Naive thymus-derived CD8-positive, alpha-beta T cell (primary cell): ENCODE results near the gene AFF4. TPM values are rescaled to one million over a fixed set of nuclear protein-coding genes. Genes with fewer than 3 reads are reported as not detected.
"Not testable (repeated sequence)": the region's sequence is repeated elsewhere in the genome, so short reads cannot be mapped to it uniquely, and the experiment has no call there.

Experiments
- ATAC-seq, 2 donors: fragments of 150-1000 bp; cut with Tn5 transposase in 1 of 2; sonication (Bioruptor Pico), chemical (Tn5 transposase) in 1 of 2; 1 replicate in 1 of 2; 2 replicates in 1 of 2; pipeline ENCODE4 v1.10.0; 2021; ENCODE audit warnings: mild to moderate bottlenecking in 2 of 2, moderate library complexity in 2 of 2
- POLR2A ChIA-PET: fragments of 350-600 bp; sonication (Branson Sonifier 250); formaldehyde crosslinking; loops from one replicate; lab custom pipeline; 2021; ENCODE audit warnings: antibody characterized with exemption; lab: Charles Lee
- DNase-seq, 10 donors: peaks; one replicate each; pipeline versions ENCODE4 v3.0.0 to v3.0.0-alpha.2; 2020 to 2022
- H3K27ac Mint-ChIP-seq, 10 donors: one replicate each; pipeline ENCODE4 v1.8.0; 2020 to 2022; ENCODE audit warnings: mild to moderate bottlenecking in 10 of 10, mixed read lengths in 10 of 10, moderate library complexity in 4 of 10, inconsistent platforms in 1 of 10
- H3K27me3 Mint-ChIP-seq, 5 donors: one replicate each; pipeline ENCODE4 v1.8.0; 2021 to 2022; ENCODE audit warnings: mixed read lengths in 5 of 5
- H3K36me3 Mint-ChIP-seq, 3 donors: one replicate each; pipeline ENCODE4 v1.8.0; 2020 to 2022; ENCODE audit warnings: mixed read lengths in 3 of 3, mild to moderate bottlenecking in 2 of 3, inconsistent platforms in 1 of 3
- H3K4me1 Mint-ChIP-seq, 4 donors: one replicate each; pipeline ENCODE4 v1.8.0; 2021 to 2022; ENCODE audit warnings: mixed read lengths in 4 of 4
- H3K4me3 Mint-ChIP-seq, 10 donors: one replicate each; pipeline ENCODE4 v1.8.0; 2020 to 2022; ENCODE audit warnings: mild to moderate bottlenecking in 10 of 10, mixed read lengths in 10 of 10, moderate library complexity in 6 of 10, inconsistent platforms in 1 of 10
- H3K9me3 Mint-ChIP-seq, 9 donors: one replicate each; pipeline ENCODE4 v1.8.0; 2020 to 2022; ENCODE audit warnings: mixed read lengths in 9 of 9, mild to moderate bottlenecking in 3 of 9, inconsistent platforms in 1 of 9, moderate library complexity in 1 of 9
- polyA plus RNA-seq, 3 donors: library from polyadenylated mRNA; unstranded; fragments of 300-500 nt; fragmentation: Illumina TruSeq; gene quantifications; one replicate each; pipeline ENCODE4 v1.2.3, GENCODE V29; 2021
- total RNA-seq, 8 experiments: library from RNA in 2 of 8; stranded (reverse) in 2 of 8; gene quantifications; one replicate each; pipeline ENCODE4 v1.2.3 and lab custom pipeline; 2021 to 2026

AFF4 gene
- total and polyA plus RNA-seq, 5 experiments from 2014 or later = 16.5 to 74.4 (median 20.9) TPM

DNA sequence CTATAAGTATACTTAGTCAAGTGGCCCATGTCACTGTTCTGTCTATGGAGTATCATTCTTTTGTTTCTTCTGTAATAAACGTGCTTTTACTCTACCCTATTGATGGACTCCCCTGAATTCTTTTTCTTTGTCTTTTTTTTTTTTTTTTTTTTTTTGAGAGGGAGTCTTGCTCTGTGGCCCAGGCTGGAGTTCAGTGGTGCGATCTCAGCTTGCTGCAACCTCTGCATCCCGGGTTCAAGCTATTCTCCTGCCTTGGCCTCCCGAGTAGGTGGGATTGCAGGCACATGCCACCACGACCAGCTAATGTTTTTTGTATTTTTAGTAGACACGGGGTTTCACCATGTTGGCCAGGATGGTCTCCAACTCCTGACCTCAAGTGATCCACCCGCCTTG lies 9.0 kb upstream of the AFF4 start:
- peaks cover 0 to 16% (median 4%) of the 10 kb centered on the region in 9 donors for H3K9me3 Mint-ChIP-seq
- DNase-seq, H3K4me3 Mint-ChIP-seq, POLR2A ChIA-PET, H3K27me3 Mint-ChIP-seq, ATAC-seq, H3K36me3 Mint-ChIP-seq, H3K4me1 Mint-ChIP-seq, H3K27ac Mint-ChIP-seq: not testable (repeated sequence)

DNA sequence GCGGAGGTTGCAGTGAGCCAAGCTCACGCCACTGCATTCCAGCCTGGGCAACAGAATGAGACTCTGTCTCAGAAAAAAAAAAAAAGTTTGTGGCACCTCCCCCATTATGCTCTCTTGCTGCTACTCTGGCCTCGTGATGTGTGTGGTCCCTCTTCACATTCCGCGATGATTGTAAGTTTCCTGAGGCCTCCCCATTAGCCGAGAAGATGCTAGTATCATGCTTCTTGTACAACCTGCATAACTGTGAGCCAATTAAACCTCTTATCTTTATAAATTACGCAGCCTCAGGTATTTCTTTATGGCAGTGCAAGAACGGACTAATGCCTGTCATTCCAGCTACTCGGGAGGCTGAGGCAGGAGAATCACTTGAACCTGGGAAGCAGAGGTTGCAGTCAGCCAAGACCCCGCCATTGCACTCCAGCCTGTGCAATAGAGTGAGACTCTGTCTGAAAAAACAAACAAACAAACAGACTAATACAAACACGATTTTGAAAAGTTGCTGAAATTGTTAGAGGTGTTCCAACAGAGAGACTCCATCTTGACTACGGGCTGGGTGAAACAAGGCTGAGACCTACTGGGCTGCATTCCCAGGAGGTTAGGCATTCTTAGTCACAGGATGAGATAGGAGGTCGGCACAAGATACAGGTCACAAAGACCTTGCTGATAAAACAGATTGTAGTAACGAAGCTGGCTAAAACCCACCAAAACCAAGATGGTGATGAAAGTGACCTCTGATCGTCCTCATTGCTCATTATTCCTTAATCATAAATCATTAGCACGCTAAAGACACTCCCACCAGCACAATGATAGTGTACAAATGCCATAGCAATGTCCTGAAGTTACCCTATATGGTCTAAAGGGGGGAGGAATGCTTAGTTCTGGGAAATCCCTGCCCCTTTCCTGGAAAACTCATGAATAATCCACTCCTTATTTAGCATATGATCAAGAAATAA lies 8.3 kb upstream of the AFF4 start:
- Mint-ChIP-seq H3K27ac (no peak overlapping the region), H3K9me3 (peaks cover 0 to 12% (median 2%) of the 10 kb centered on the region in 9 donors), H3K4me3 (no peak overlapping the region), H3K36me3 (peaks cover 0 to under 1% (median under 1%) of the 10 kb centered on the region in 3 donors), H3K4me1 (no peaks in the 10 kb centered on the region), H3K27me3 (peaks cover 0 to under 1% (median 0%) of the 10 kb centered on the region in 5 donors)
- ATAC-seq (no peak), DNase-seq (no peak)
- POLR2A ChIA-PET = no interaction called here

GRCh38 chr5:132965120-132965519 lies 1.7 kb upstream of the AFF4 start:
- DNase-seq (no peak), ATAC-seq (no peak)
- peaks cover 3 to 26% (median 22%) of the 10 kb centered on the region in 4 donors for H3K4me1 Mint-ChIP-seq
- peak overlapping the region in 7 of 10 donors; percentile 19 to 98 (median 67) for H3K27ac Mint-ChIP-seq
- no peaks in the 10 kb centered on the region for H3K9me3 Mint-ChIP-seq
- H3K27me3 Mint-ChIP-seq = no peaks in the 10 kb centered on the region
- peak overlapping the region in 3 of 10 donors; percentile 28 to 86 (median 34) for H3K4me3 Mint-ChIP-seq
- peaks cover 0 to 2% (median under 1%) of the 10 kb centered on the region in 3 donors for H3K36me3 Mint-ChIP-seq
- POLR2A ChIA-PET = interaction anchor here (2.2 kb wide), 1 partner anchor 474 kb away, joined by 5 read pairs; the partner anchor contains the start of gene IRF1

- Mint-ChIP-seq H3K27me3 (no peaks in the 10 kb centered on the region), H3K4me1 (peaks cover 10 to 48% (median 44%) of the 10 kb centered on the region in 4 donors), H3K4me3 (peak overlapping the region; percentile 86 to 99 (median 96)), H3K9me3 (no peaks in the 10 kb centered on the region), H3K36me3 (peaks cover 0 to 20% (median 2%) of the 10 kb centered on the region in 3 donors), H3K27ac (peak overlapping the region; percentile 89 to 100 (median 98))
- ATAC-seq (no peak), DNase-seq (peak in 6 of 10 donors; percentile 3 to 45 (median 26))
- POLR2A ChIA-PET = interaction anchor here (0.6 to 3.9 kb wide), 6 partner anchors 45 to 1661 kb away, joined by 3 to 69 read pairs (median 4); partner anchors contain the start of genes GDF9, HSPA4 and UQCRQ
Measured at GRCh38 chr5:132962429-132963021, 909 bp downstream of the AFF4 start.

GRCh38 chr5:132961887-132962286 lies 1.5 kb downstream of the AFF4 start:
- peak overlapping the region; percentile 89 to 100 (median 98) for H3K27ac Mint-ChIP-seq

GRCh38 chr5:132961123-132961815 lies 2.2 kb downstream of the AFF4 start:
- Mint-ChIP-seq H3K36me3 (peaks cover 0 to 24% (median 2%) of the 10 kb centered on the region in 3 donors), H3K27ac (peak overlapping the region in 9 of 10 donors; percentile 4 to 99 (median 89)), H3K4me3 (peak overlapping the region; percentile 86 to 99 (median 96)), H3K4me1 (peaks cover 10 to 55% (median 50%) of the 10 kb centered on the region in 4 donors)
- not testable (repeated sequence) for DNase-seq, H3K27me3 Mint-ChIP-seq, H3K9me3 Mint-ChIP-seq, ATAC-seq
- POLR2A ChIA-PET = interaction anchor here (0.6 to 3.9 kb wide), 2 partner anchors 76 to 90 kb away, joined by 3 to 69 read pairs; partner anchors contain the start of gene HSPA4

More at GRCh38 chr5:132961887-132962286, 1.5 kb downstream of the AFF4 start:
- Mint-ChIP-seq H3K27me3 (no peaks in the 10 kb centered on the region), H3K9me3 (no peaks in the 10 kb centered on the region), H3K4me1 (peaks cover 10 to 50% (median 47%) of the 10 kb centered on the region in 4 donors), H3K4me3 (peak overlapping the region; percentile 86 to 99 (median 96)), H3K36me3 (peaks cover 0 to 20% (median 2%) of the 10 kb centered on the region in 3 donors)
- POLR2A ChIA-PET = interaction anchor here (0.7 to 3.9 kb wide), 3 partner anchors 81 to 96 kb away, joined by 3 to 69 read pairs (median 18); partner anchors contain the start of genes GDF9, HSPA4 and UQCRQ
- no peak for DNase-seq
- no peak for ATAC-seq

GRCh38 chr5:132956166-132956799 lies 7.2 kb downstream of the AFF4 start:
- Mint-ChIP-seq H3K4me1 (peaks cover 32 to 77% (median 71%) of the 10 kb centered on the region in 4 donors), H3K27ac (peak overlapping the region in 1 of 10 donors; percentile 40), H3K36me3 (peaks cover 6 to 58% (median 7%) of the 10 kb centered on the region in 3 donors), H3K4me3 (peak overlapping the region in 4 of 10 donors; percentile 4 to 43 (median 26))
- POLR2A ChIA-PET, H3K9me3 Mint-ChIP-seq, ATAC-seq, H3K27me3 Mint-ChIP-seq, DNase-seq: not testable (repeated sequence)

GRCh38 chr5:132953710-132954109 lies 9.7 kb downstream of the AFF4 start:
- peaks cover 6 to 58% (median 11%) of the 10 kb centered on the region in 3 donors for H3K36me3 Mint-ChIP-seq
- peaks cover 37 to 70% (median 63%) of the 10 kb centered on the region in 4 donors for H3K4me1 Mint-ChIP-seq
- no peak for ATAC-seq
- H3K27me3 Mint-ChIP-seq = no peaks in the 10 kb centered on the region
- POLR2A ChIA-PET = interaction anchor here (0.6 to 1.7 kb wide), 3 partner anchors 10 to 70 kb away, joined by 3 to 5 read pairs (median 4); no protein-coding TSS in a partner anchor
- H3K27ac Mint-ChIP-seq = peak overlapping the region in 5 of 10 donors; percentile 1 to 72 (median 12)
- no peaks in the 10 kb centered on the region for H3K9me3 Mint-ChIP-seq
- no peak for DNase-seq
- H3K4me3 Mint-ChIP-seq = peak overlapping the region in 5 of 10 donors; percentile 0 to 30 (median 11)

DNA sequence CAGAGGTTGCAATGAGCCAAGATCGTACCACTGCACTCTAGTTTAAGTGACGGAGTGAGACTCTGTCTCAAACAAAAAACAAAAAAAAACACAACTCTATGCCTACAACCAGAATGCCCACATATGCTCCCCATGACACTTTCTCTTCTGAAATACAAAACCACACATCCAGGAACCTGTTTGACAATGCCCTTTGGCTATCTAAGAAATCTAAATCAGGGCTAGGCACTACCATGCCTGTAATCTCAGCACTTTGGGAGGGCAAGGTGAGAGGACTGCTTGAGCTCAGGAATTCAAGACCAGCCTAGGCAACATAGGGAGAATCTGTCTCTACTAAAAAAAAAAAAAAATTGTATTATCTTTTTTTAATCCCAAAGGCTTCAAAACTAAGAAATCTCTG lies 10.6 kb downstream of the AFF4 start:
- H3K4me1 Mint-ChIP-seq = peaks cover 34 to 72% (median 64%) of the 10 kb centered on the region in 4 donors
- H3K36me3 Mint-ChIP-seq = peaks cover 6 to 52% (median 13%) of the 10 kb centered on the region in 3 donors
- H3K27ac Mint-ChIP-seq = peak overlapping the region in 1 of 10 donors; percentile 9
- peak overlapping the region in 2 of 10 donors; percentile 1 to 33 for H3K4me3 Mint-ChIP-seq
- ATAC-seq (no peak), DNase-seq (no peak)
- POLR2A ChIA-PET = no interaction called here
- H3K9me3 Mint-ChIP-seq = no peaks in the 10 kb centered on the region
- H3K27me3 Mint-ChIP-seq = no peaks in the 10 kb centered on the region

DNA sequence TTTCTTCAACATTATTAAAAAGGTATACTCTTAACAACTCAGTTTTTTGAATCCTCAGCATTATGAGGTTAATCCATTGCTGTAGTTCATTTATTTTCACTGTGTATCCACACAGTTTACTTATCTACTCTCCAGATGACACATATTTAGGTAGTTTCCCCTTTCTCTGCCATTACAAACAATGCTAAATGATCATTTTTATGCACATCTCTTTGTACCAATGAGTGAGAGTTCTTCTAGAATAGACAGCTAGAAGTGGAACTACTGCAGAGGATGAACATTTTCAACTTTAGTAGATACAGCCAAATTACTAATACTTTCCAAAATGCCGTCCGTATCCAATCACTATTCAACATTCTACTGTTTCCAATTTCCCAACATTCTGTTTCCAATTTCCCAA lies 11.5 kb downstream of the AFF4 start:
- POLR2A ChIA-PET = no interaction called here
- H3K36me3 Mint-ChIP-seq = peaks cover 6 to 56% (median 15%) of the 10 kb centered on the region in 3 donors
- DNase-seq (no peak), ATAC-seq (no peak)
- peaks cover 37 to 74% (median 66%) of the 10 kb centered on the region in 4 donors for H3K4me1 Mint-ChIP-seq
- no peaks in the 10 kb centered on the region for H3K9me3 Mint-ChIP-seq
- H3K27me3 Mint-ChIP-seq = no peaks in the 10 kb centered on the region
- H3K4me3 Mint-ChIP-seq = peak overlapping the region in 1 of 10 donors; percentile 1
- no peak overlapping the region for H3K27ac Mint-ChIP-seq

GRCh38 chr5:132949136-132949535 lies 14.3 kb downstream of the AFF4 start:
- Mint-ChIP-seq H3K9me3 (no peaks in the 10 kb centered on the region), H3K36me3 (peaks cover 6 to 40% (median 15%) of the 10 kb centered on the region in 3 donors), H3K4me1 (peaks cover 35 to 77% (median 66%) of the 10 kb centered on the region in 4 donors), H3K27ac (peak overlapping the region in 1 of 10 donors; percentile 53), H3K4me3 (no peak overlapping the region), H3K27me3 (no peaks in the 10 kb centered on the region)
- POLR2A ChIA-PET = no interaction called here
- no peak for ATAC-seq
- DNase-seq = no peak
